C1 segment of cervical spinal cord (tissue), 14 donors: Measurements from ENCODE around the gene CNOT3.
"Not testable (repeated sequence)": the region's sequence is repeated elsewhere in the genome, so short reads cannot be mapped to it uniquely, and the experiment has no call there.

Experiments
- DNase-seq, 14 donors: peaks; one replicate each; lab custom pipeline; 2025; lab: John Stamatoyannopoulos, UW

The CNOT3 gene

DNA sequence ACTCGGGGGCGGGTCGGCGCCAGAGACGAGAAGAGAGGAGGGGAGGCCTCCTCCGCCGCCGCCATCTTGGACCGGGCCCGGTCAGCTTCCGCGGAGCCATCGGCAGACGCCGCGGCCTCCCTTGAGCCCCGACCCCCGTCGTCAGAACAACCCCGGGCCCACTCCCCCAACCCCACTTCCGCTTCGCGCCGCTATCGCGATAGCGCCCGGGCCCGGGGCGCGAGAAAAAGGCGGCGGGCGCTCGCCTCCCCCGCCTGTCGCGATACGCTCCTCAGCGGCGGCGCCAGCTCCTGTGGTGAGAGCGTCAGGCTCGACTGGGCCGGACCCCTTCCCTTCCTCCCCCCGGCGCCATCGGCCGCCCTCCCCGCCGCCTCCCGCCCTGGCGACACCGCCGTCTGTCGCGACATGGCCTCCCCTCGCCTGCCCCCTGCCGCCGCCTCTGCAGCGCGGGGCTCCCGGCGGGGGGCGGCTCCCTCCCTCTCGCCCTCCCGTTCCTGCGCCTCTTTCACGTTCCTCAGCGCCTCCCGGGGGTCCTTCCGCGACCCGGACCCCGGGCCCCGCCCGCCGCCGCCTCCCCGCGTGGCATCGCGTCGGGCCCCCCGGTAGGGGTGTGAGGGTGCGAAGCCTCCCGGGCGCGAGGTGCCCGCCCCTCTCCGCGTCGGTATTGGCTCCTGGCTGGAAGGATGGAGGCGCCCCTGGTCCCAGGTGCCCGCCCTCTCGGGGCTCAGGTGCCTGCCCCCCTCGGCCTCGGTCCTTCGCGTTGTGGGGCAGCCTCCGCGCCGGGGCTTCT, at the start of gene CNOT3:
Gene CNOT3, plus strand, starts transcription at position 64 of the 790 bp plus-strand sequence. CDS start 5,217 bp downstream, outside the sequence.
- DNase-seq: peak in 1 of 14 donors; percentile 6

DNA sequence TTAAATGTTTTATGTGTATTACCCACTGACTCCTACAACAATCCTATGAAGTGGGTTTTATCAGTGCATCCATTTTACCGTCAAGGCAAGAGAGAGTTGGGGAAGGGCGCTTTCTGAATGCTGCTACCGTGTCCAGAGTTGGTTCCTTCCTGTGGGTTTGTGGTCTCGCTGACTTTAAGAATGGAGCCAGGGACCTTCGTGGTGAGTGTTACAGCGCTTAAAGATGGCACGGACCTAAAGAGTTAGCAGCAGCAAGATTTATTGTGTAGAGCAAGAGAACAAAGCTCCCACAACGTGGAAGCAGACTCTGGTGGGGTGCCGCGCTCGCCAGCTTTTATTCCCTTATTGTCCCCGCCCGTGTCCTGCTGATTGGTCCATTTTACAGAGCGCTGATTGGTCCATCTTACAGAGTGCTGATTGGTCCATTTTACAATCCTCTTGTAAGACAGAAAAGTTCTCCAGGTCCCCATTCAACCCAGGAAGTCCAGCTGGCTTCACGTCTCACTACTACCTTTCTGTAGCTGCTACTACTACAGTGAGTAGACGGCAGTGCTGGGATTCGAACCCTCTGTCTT, 43.0 kb upstream of the CNOT3 start:
- no peak for DNase-seq

DNA sequence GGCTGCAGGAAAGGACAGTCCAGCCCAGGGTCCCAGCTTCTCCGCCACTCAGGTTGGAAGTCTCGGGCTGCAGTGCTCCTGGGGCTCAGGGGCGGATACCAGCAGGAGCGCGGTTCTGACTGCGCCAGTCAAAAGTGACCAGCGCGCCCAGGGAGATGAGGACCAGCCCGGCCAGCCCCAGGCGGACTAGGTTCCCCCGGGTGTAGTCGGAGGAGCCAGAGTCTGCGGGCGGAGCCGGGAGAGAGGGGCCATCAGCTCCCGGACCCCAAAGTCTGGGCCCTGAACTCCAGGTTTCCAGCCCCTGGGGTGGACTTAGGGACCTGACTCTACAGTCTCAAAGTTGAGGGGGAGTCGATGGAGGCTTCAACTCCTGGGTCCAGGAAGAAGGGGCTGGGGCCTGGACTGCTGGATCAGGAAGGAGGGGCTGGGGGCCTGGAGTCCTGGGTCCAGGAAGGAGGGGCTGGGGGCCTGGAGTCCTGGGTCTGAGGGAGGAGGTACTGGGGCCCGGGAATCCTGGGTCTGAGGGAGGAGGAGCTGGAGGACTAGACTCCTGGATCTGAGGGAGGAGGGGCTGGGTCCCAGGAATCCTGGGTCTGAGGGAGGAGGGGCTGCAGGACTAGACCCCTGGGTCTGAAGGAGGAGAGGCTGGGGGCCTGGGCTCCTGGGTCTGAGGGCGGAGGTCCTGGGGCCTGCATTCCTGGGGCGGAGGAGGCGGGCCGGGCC, 42.3 kb upstream of the CNOT3 start:
- no peak for DNase-seq

DNA sequence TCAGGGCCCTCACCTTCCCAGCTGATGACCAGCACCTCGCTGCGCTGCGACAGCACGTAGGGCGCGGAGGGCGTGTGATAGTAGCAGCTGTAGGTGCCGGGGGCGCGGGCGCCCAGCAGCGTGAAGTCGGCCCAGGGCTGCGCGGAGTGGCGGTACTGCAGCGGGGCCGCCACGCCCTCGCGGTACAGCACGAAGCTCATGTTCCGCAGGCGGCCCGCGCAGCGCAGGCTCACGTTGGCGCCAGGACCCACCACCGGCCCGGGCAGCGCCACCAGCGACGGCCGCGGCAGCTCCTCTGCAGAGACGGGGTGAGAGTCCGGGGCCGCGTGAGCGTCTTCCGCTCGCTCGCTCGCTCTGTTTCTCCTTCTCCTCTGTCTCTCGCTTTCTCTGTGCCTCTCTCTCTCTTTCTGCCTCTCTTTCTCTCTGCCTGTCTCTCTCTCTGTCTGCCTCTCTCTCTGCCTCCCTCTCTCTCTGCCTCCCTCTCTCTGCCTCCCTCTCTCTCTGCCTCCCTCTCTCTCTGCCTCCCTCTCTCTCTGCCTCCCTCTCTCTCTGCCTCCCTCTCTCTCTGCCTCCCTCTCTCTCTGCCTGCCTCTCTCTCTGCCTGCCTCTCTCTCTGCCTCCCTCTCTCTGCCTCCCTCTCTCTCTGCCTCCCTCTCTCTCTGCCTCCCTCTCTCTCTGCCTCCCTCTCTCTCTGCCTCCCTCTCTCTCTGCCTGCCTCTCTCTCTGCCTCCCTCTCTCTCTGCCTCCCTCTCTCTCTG, 41.5 kb upstream of the CNOT3 start:
- not testable (repeated sequence) for DNase-seq

DNA sequence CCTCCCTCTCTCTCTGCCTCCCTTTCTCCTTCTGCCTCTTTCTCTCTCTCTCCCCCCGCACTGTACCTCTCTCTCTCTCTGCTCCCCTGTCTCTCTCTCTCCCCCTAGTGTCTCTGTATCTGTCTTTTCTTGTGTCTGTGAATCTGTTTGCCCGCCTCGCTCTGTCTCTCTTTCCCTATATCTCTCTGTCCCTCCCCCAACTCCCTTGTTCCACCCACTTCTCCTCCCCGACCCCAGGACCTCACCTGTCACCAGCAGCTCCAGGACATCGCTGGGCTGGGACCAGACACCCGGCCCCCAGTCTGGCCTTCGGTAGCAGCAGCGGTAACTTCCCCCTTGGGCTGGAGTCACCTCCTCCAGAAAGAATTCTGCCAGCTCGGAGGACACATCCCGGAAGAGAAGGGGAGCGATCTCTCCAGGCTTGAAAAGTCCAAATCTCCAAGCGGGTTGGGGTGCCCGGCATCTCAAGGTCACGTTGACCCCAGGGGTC, 40.9 kb upstream of the CNOT3 start:
- DNase-seq: no peak

DNA sequence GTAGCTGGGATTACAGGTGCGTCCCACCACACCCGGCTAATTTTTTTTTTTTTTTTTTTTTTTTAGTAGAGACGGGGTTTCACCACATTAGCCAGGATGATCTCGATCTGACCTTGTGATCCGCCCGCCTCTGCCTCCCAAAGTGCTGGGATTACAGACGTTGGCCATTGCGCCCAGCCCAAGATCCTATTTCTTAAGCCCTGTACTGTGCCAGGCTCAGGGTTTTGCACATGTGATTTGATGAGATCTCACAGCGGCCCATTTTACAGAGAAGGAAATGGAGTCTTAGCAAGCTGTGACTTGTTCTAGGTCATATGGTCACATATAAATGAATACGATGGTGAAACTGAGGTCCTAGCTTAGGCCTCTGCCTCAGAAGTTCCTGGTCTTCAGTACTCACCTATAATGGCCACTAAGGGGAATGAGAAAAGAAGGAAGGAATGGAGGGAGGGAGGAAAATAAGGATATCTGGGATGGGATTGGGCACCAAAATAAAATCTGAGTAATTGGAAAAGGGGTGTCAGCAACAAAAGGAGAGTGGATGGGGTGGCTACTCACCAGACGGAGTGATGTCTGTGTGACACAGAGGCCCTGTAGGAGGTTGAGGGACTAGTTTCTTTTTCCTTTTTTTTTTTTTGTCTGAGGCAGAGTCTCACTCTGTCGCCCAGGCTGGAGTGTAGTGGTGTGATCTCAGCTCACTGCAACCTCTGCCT, 38.2 kb upstream of the CNOT3 start:
- DNase-seq: no peak

DNA sequence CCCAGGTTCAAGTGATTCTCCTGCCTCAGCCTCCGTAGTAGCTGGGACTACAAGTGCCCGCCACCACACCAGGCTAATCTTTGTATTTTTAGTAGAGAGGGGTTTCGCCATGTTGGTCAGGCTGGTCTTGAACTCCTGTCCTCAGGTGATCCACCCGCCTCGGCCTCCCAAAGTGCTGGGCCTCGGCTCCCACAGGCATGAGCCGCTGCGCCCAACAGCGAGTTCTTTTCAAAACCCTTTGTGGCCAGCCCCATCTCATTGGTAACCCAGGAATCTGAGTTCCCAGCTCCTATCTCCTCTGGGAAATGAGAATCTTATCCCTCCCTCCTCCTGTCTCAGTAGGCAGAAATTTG, 37.7 kb upstream of the CNOT3 start:
- not testable (repeated sequence) for DNase-seq

DNA sequence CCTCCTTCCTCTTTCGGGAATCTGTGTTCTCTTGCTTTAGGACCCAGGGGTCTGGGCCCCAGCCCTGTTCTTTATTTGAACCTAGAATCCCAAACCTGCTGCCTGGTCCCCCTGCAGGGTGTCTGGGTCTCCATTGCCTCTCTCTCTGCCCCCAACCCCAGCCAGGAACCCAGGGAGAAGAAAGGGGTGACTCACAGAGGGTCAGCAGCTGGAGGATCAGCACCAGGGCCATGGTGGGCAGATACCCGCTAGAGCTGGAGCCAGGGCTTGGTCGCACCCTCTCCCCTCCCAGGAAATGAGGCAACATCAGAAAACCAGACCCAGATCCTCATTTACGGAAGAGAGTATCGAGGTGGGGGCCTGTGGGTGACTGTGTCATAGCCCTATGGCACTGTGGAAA, 37.0 kb upstream of the CNOT3 start, which contains the start of gene OSCAR:
Gene OSCAR, minus strand, starts transcription at position 243 of the 400 bp plus-strand sequence. Its CDS starts 11 bp downstream, at position 232.
- peak in 5 of 14 donors; percentile 5 to 37 (median 11) for DNase-seq

DNA sequence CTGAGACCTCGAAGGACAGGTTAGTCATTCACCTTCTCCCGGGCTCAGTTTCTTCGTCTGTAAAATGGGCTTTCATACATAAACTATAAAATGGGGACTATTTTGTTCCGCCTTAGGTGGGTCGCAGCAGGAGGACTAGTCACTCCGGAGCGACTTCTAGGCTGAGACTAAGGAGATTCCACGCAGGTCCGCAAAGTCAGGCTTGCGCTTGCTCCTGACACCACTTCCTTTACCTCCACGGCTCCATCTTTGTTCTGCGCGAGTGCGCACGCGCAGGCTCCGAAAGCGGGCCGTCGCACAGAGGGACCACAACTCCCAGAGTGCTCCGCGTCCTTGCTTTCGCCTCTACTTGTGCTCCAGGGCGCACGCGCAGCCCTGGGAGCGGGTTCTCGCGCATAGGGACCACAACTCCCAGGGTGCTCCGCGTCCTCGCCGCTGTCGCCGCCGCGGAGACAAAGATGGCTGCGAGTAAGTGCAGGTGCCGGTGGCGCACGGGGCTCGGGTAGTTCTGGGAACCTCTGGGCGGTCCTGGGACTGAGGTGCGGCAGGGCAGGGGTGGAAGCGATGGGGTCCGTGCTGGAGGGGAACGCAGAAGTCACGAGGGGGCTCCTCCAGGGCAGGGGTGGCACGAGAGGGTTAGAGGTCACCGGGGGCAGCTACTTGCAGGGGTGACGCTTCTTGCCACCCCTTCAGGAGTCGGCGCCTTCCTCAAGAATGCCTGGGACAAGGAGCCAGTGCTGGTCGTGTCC, 35.0 kb upstream of the CNOT3 start, which contains the start of gene NDUFA3:
Gene NDUFA3, plus strand, starts transcription at position 435 of the 749 bp plus-strand sequence. Its CDS starts 24 bp downstream, at position 459.
- DNase-seq: peak; percentile 75 to 98 (median 96)

DNA sequence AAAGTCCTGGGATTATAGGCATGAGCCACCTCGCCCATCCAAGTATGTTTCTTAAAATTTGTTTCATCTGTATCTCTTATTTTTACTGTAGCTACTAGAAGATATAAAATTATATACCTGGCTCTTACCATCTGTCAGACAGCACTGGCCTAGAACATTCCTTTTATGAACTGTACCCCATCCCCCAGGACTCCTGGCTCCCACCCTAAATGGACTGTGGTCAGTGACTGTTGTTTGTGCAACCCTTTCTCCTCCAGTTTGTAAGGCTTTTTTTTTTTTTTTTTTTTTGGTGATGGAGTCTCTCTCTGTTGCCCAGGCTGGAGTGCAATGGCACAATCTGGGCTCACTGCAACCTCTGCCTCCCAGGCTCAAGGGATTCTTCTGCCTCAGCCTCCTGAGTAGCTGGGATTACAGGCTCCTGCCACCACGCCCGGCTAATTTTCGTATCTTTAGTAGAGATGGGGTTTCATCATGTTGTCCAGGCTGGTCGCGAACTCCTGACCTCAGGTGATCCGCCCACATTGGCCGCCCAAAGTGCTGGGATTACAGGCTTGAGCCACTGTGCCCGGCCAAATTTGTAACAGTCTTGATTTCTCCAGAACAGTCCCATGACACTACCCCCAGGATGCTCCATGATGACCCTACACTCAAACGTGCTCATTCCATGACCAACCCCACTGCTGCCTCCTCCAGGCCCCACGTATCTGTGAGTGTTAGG, 32.4 kb upstream of the CNOT3 start:
- no peak for DNase-seq

DNA sequence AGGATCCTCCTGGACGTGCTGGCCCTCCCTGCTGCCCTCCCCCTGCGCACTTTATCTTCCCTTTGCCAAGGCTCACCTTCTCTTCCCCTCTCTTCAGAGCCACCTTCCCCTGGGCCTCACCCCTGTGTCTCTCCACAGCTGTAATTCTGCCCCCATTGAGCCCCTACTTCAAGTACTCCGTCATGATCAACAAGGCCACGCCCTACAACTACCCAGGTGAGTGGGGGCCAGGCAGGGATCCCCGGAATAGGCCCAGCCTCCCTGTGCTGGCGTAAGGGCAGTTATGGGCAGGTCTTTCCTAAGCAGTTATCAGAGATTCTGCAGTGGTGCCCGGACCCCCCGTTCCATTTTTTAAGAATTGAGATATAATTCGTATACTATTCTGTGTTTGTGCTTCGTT, 31.8 kb upstream of the CNOT3 start:
- DNase-seq: no peak

DNA sequence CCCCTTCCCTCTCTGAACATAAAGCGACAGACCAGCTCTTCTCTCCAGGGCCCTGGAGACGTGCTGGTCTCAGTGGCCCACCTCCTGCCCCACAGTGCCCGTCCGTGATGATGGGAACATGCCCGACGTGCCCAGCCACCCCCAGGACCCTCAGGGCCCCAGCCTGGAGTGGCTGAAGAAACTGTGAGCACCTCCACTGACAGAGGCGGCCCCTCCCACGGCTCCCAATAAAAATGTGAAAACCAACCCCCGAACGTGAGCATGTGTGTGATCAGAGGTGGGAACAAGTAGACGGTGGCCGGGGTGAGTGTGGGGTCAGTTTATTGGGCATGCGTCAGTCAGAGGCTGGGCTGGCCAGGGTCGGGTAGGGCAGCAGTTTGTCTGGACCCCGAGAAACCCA, 30.8 kb upstream of the CNOT3 start:
- DNase-seq: no peak

DNA sequence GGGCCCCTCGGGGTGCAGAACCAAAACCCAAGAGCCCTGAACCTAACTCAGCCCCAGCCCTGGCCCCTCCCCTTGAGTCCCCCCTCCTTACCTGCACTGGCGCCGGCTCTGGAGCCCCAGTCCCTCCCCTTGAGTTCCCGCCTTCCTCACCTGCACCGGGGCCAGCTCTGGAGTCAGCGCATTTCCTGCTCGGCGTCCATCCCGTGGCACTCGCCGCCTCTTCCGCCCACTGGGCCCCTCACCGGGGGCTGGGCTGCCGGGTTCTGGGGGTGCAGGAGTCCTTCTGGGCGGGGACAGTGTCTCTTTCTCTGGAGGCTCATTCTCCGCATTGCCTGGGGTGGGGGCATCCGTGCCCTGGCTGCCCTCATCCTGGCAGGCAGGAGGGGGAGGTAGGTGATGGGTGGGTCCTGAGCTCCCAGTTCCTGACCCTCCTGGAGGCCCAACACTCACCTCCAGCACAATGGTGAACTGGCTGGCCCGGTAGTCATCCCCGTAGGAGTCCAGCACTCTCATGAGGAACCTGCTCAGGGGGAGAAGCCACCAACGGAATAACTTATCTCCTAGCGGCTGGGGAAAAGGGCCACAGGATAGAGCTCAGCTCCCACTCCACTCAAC, 29.6 kb upstream of the CNOT3 start:
- no peak for DNase-seq

DNA sequence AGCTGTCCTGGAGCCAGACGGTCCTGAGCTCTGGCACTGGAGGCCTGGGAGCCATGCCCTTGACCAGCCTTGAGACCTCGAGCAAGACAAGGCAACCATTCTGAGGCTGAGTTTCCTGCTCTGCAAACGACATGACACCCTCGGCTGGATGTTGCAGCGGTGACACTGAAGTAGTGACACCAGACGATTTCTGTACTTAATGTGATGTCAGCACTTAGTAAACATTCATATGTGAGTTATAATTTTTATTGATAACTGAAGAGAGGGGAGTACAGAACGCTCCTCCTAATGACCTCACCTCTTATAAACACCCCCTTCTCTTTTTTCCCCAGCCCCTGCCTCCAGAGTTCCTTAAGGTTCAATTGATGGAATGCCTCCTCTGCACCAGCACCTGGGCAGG, 29.1 kb upstream of the CNOT3 start:
- no peak for DNase-seq

DNA sequence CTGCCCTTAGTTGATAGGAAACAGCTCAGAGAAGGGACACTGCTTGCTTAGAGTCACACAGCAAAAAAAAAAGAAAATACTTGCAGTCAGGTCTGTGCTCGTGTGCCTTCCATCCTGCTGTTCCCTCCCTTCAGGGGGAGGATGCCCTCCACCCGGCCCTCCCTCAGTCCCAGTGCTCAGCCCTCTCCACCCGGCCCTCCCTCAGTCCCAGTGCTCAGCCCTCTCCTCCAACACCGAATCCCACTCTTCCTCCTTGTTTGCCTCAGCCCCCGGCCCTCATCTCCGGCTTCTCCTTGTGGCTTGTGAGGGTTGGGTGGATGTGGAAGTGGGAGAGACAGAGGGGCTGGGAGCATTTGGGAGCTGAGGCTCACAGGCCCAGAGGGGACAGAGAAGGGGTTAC, 27.9 kb upstream of the CNOT3 start:
- no peak for DNase-seq

DNA sequence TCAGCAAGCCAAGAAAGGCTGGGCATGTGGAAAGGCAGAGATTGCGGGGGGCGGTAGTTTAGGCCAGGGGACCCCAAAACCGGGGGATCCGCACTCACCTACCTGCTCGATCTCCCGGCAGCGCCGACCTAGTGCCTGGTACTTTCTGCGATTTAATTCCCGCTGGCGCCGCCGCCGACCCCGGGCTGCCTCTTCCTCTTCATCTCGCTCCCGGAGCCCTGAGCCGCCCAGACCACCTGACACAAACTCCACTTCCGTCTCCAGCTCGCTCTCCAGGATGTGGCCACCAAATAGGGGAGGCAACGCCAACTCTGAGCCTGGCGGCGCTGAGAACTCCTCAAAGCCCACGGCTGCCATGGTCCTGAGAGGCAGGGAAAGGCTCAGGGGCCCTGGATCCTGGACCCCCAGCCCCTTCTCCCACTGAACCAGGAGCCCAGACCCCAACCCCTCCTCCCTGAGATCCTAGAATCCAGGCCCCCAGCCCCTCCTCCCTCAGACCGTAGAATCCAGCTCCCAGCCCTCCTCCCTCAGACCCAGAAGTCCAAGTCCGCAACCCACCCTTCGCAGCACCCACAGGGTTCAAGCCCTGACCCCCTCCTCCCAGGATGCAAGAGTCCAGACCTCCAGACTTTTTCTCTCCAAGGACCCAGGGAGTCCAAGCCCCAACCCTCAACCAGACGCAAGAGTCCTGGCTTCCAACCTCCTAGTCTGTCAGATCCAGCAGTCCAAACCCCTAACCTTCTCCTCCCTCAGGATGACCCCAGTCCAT, 23.0 kb upstream of the CNOT3 start:
- DNase-seq: peak in 7 of 14 donors; percentile 10 to 65 (median 19)

DNA sequence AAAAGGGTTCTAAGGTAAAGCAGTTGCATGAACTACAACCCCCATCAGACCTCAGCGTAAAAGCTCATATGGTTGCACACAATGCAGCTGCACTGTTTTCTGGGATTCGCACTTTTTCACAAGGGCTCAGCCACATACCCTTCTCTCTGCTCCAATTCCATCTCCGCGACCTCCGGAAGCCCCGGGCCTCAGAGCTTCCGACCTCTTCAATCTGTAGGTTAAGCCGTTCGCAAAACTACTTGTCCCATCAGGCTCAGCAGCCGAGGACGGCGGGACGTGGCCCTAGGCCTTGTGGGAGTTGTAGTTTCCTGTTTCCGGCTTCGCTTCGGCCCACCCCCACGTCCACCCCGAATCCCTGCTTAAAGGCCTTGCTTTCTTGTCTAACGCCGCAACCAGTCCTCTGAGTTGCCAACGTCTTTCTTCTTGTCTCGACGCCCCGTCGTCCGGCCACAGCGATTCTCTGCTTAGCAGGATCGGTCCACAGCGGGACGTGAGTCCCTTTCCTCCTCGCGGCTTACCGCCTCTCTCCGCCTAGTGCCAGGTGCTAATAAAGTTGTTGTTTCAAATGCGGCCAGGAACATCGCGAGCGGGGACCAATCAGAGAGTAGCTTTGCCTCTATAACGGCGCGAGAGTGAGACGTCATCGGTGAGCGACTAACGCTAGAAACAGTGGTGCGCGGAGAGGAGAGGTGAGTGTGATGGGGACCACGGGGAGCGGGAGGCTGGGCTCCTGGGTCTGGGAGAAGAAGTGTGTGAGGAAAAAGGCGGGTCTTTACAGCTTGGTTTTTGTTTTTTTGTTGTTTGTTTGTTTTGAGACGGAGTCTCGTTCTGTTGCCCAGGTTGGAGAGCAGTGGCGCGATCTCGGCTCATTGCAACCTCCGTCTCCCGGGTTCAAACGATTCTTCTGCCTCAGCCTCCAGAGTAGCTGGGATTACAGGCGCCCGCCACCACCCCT, 22.2 kb upstream of the CNOT3 start, which contains the start of the genes PRPF31 and TFPT:
Gene PRPF31, plus strand, starts transcription at position 646 of the 955 bp plus-strand sequence. CDS start 2,525 bp downstream, outside the sequence.
Gene TFPT, minus strand, starts transcription at position 549 of the 955 bp plus-strand sequence. Its CDS starts 388 bp downstream, at position 161.
- peak; percentile 97 to 100 (median 99) for DNase-seq
